HepG2 (cell line): ENCODE data around the gene DGKG. TPM values are rescaled to one million over a fixed set of nuclear protein-coding genes. Genes with fewer than 3 reads are reported as not detected.

Experiments used
- ATAC-seq: fragments of 200-7000 bp; cut with Tn5 transposase; 3 replicates; pipeline ENCODE4 v1.9.1; 2020; ENCODE audit warnings: mild to moderate bottlenecking, moderate library complexity
- BruUV-seq: library from RNA; stranded (reverse); fragments of 400-500 nt; replicated peaks from 2 replicates; lab custom pipeline; 2021; lab: Mats Ljungman, UMichigan
- CTCF ChIA-PET: fragments of 300-600 bp; formaldehyde crosslinking; extraction: SDS; loops from one replicate; lab custom pipeline; 2021; ENCODE audit warnings: low total read pairs, inconsistent platforms, low intra/inter-chr PET ratio; lab: Yijun Ruan, JAX
- POLR2A ChIA-PET: fragments of 350-600 bp; sonication (Branson Sonifier 250); formaldehyde crosslinking; loops from one replicate; lab custom pipeline; 2020; ENCODE audit warnings: antibody characterized with exemption, inconsistent platforms; lab: Yijun Ruan, JAX
- DNase-seq: peaks from one replicate; pipeline ENCODE4 v3.0.0-alpha.2; 2015; ENCODE audit warnings: low spot score
- FAIRE-seq: peaks from 3 replicates; lab custom pipeline; 2011; peaks lifted over from hg19 to GRCh38; lab: Jason Lieb, UNC
- H2AFZ ChIP-seq: one replicate; pipeline ENCODE4 v1.6.1; 2011; ENCODE audit warnings: low read length, inconsistent platforms
- H3K27ac ChIP-seq: fragments of 300-600 bp; 3 replicates; pipeline ENCODE4 v1.8.0; 2011; ENCODE audit warnings: mixed run types, mild to moderate bottlenecking, mixed read lengths, low read length, inconsistent platforms; ENCODE audit not compliant: insufficient read depth; ENCODE audit errors: extremely low read length
- H3K27me3 ChIP-seq, 2 experiments: fragments of 200-600 bp in 1 of 2; 2 replicates in 1 of 2; 3 replicates in 1 of 2; pipeline versions ENCODE4 v1.6.0 to v1.8.0; 2011; ENCODE audit warnings: low read length in 2 of 2, mild to moderate bottlenecking in 2 of 2, moderate library complexity in 2 of 2, inconsistent platforms in 1 of 2; ENCODE audit not compliant: insufficient read depth in 2 of 2, control insufficient read depth in 1 of 2
- H3K36me3 ChIP-seq, 2 experiments: fragments of 200-600 bp in 1 of 2; replicated peaks in 1 of 2; 2 replicates in 1 of 2; 3 replicates in 1 of 2; pipeline versions ENCODE4 v1.5.1 to v1.8.0; 2011; ENCODE audit warnings: low read length in 2 of 2, inconsistent platforms in 1 of 2; ENCODE audit not compliant: insufficient read depth in 2 of 2, control insufficient read depth in 1 of 2
- H3K4me1 ChIP-seq: 2 replicates; pipeline ENCODE4 v1.5.1; 2012; ENCODE audit warnings: low read length, inconsistent platforms; ENCODE audit not compliant: insufficient read depth
- H3K4me2 ChIP-seq: 2 replicates; pipeline ENCODE4 v1.6.0; 2011; ENCODE audit warnings: low read depth, low read length, inconsistent platforms
- H3K4me3 ChIP-seq, 3 experiments: fragments of 200-600 bp in 1 of 3; sonication (generic), shearing (Covaris generic) in 1 of 3; replicated peaks in 1 of 3; 2 replicates each; pipeline ENCODE4 v1.5.1; 2011 to 2016; ENCODE audit warnings: low read length in 3 of 3, inconsistent platforms in 2 of 3, low read depth in 2 of 3, mild to moderate bottlenecking in 2 of 3, control low read depth in 1 of 3, mixed read lengths in 1 of 3; ENCODE audit not compliant: insufficient read depth in 1 of 3
- H3K79me2 ChIP-seq: one replicate; pipeline ENCODE4 v1.6.1; 2011; ENCODE audit warnings: low read length, inconsistent platforms; ENCODE audit not compliant: insufficient read depth
- H3K9ac ChIP-seq: 2 replicates; pipeline ENCODE4 v1.6.0; 2011; ENCODE audit warnings: mild to moderate bottlenecking, low read depth, low read length, inconsistent platforms; ENCODE audit not compliant: insufficient read depth
- H3K9me3 ChIP-seq: 2 replicates; pipeline ENCODE4 v1.5.1; 2012; ENCODE audit warnings: mild to moderate bottlenecking, low read length
- H4K20me1 ChIP-seq: 2 replicates; pipeline ENCODE4 v1.6.0; 2011; ENCODE audit warnings: inconsistent platforms, mild to moderate bottlenecking, low read length, moderate library complexity; ENCODE audit not compliant: insufficient read depth
- FOXO1 ChIP-seq: sonication (generic); formaldehyde crosslinking; IDR thresholded peaks from 2 replicates; pipeline ENCODE4 v1.4.0; 2020; ENCODE audit warnings: missing genetic modification reagents
- GTF3A ChIP-seq: sonication (generic); formaldehyde crosslinking; conservative IDR thresholded peaks from 2 replicates; pipeline ENCODE4 v1.4.0; 2020; ENCODE audit warnings: mild to moderate bottlenecking, missing genetic modification reagents
- MAF1 ChIP-seq: sonication (generic); formaldehyde crosslinking; IDR thresholded peaks from 2 replicates; pipeline ENCODE4 v1.5.0; 2020; ENCODE audit warnings: missing genetic modification reagents, borderline replicate concordance
- POGZ ChIP-seq: sonication (generic); formaldehyde crosslinking; IDR thresholded peaks from 2 replicates; pipeline ENCODE4 v1.4.0; 2020; ENCODE audit warnings: mild to moderate bottlenecking, missing genetic modification reagents
- POLR2AphosphoS2 ChIP-seq: IDR thresholded peaks from 2 replicates; pipeline ENCODE4 v1.6.1; 2011; ENCODE audit warnings: low read depth, low read length, improper control_type of control experiment
- RELA ChIP-seq: sonication (generic); formaldehyde crosslinking; IDR thresholded peaks from 2 replicates; pipeline ENCODE4 v1.4.0; 2020; ENCODE audit warnings: missing genetic modification reagents
- RNF2 ChIP-seq: fragments of 450-650 bp; conservative IDR thresholded peaks from 2 replicates; pipeline ENCODE4 v1.6.1; 2016; ENCODE audit warnings: low read depth
- ZBTB10 ChIP-seq: sonication (generic); formaldehyde crosslinking; IDR thresholded peaks from 2 replicates; pipeline ENCODE4 v1.4.0; 2020; ENCODE audit warnings: missing genetic modification reagents, borderline replicate concordance
- ZFP41 ChIP-seq: sonication (generic); formaldehyde crosslinking; IDR thresholded peaks from 2 replicates; pipeline ENCODE4 v1.4.0; 2020; ENCODE audit warnings: mild to moderate bottlenecking, missing genetic modification reagents, borderline replicate concordance
- ZNF136 ChIP-seq: sonication (generic); formaldehyde crosslinking; IDR thresholded peaks from 2 replicates; pipeline ENCODE4 v1.8.1; 2022; ENCODE audit warnings: low read depth, mild to moderate bottlenecking, moderate library complexity, missing genetic modification reagents
- ZNF280D ChIP-seq: sonication (generic); formaldehyde crosslinking; IDR thresholded peaks from 2 replicates; pipeline ENCODE4 v1.5.1; 2020; ENCODE audit warnings: mild to moderate bottlenecking, missing genetic modification reagents
- ZNF446 ChIP-seq: sonication (generic); formaldehyde crosslinking; IDR thresholded peaks from 2 replicates; pipeline ENCODE4 v1.5.0; 2020; ENCODE audit warnings: mild to moderate bottlenecking, missing genetic modification reagents
- ZNF572 ChIP-seq: sonication (generic); formaldehyde crosslinking; IDR thresholded peaks from 2 replicates; pipeline ENCODE4 v1.5.1; 2020; ENCODE audit warnings: mild to moderate bottlenecking, missing genetic modification reagents
- ZNF619 ChIP-seq: sonication (generic); formaldehyde crosslinking; IDR thresholded peaks from 2 replicates; pipeline ENCODE4 v1.4.0; 2020; ENCODE audit warnings: mild to moderate bottlenecking, missing genetic modification reagents
- ZNF761 ChIP-seq: sonication (generic); formaldehyde crosslinking; conservative IDR thresholded peaks from 2 replicates; pipeline ENCODE4 v1.4.0; 2020; ENCODE audit warnings: mild to moderate bottlenecking, missing genetic modification reagents
- WGBS: methylation state at CpG from one replicate; pipeline ENCODE4 v1.1.6; 2017; ENCODE audit warnings: low lambda C conversion rate; 5-methylcytosine and 5-hydroxymethylcytosine counted together
- in situ Hi-C: cut with HindIII; loops from 2 replicates; pipeline ENCODE4 v1.10.0; 2017; ENCODE audit warnings: low pct_unique_long_range_greater_than_20kb; ENCODE audit not compliant: extremely low pct_ligation_motif_present
- intact Hi-C: fragments of 100-400 bp; cut with micrococcal nuclease; formaldehyde crosslinking; loops from one replicate; pipeline ENCODE4 v1.10.0; 2022; ENCODE audit not compliant: unreplicated experiment
- polyA plus RNA-seq, 8 experiments: library from polyadenylated mRNA; depleted of rRNA in 3 of 8; stranded (reverse) in 7 of 8; unstranded in 1 of 8; fragments of >200 nt; fragmentation: Illumina TruSeq in 4 of 8; extraction: Trizol in 4 of 8; gene quantifications; 2 replicates each; pipeline versions ENCODE4 v1.2.1 to v1.2.3, GENCODE V29; 2011 to 2016; ENCODE audit warnings: low read depth in 4 of 8, missing spikeins in 1 of 8, mixed read lengths in 1 of 8; ENCODE audit not compliant: insufficient read depth in 1 of 8
- total RNA-seq, 5 experiments: library from RNA; depleted of rRNA; stranded (reverse); fragments of >200 nt; fragmentation: Illumina TruSeq; extraction: Trizol; gene quantifications; 2 replicates each; pipeline ENCODE4 v1.2.3, GENCODE V29; 2016; ENCODE audit warnings: low read depth in 1 of 5

Gene DGKG
- total and polyA plus RNA-seq, 2 of the 13 experiments (the other 11 are each of a cell fraction or from before 2014, with no cell fraction given), result 3.8 to 6.2 TPM

DNA sequence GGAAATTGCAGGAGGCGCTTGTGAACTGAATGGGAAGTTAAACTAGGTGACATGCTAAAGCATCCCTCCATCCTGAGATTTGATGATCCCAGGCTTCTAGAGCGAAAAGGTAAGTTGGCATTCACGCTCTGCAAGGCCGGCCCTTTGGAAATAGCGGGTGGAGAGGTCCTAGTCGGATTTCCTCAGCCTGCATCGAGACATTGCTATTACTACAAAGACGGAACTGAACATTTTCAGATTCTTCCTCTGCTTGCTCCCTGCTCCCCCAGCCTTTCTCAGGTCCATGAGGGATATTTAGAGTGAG is 77.7 kb downstream of the DGKG start:
- Histone ChIP-seq H3K36me3 (no peaks in the 10 kb centered on the region), H3K79me2 (no peaks in the 10 kb centered on the region), H4K20me1 (no peaks in the 10 kb centered on the region), H3K27me3 (no peaks in the 10 kb centered on the region), H3K4me1 (no peaks in the 10 kb centered on the region), H3K9ac (no peak overlapping the region), H3K27ac (no peak overlapping the region), H3K4me3 (no peak overlapping the region), H2AFZ (no peak overlapping the region), H3K4me2 (no peak overlapping the region), H3K9me3 (no peaks in the 10 kb centered on the region)
- ChIA-PET CTCF (no interaction called here), POLR2A (no interaction called here)
- intact Hi-C loops (no loop called here), in situ Hi-C loops (no loop called here)
- no peak for DNase-seq
- BruUV-seq, result no TSS peak
- 75% methylated on average over 8 of the region's 8 CpGs for WGBS
- no peak for FAIRE-seq
- no peak for ATAC-seq
- TF ChIP-seq ZNF761 (CRISPR knock-in tag), result no peak
- TF ChIP-seq ZNF619 (CRISPR knock-in tag), result no peak
- TF ChIP-seq ZNF136 (CRISPR knock-in tag), result no peak
- no peak for TF ChIP-seq GTF3A (CRISPR knock-in tag)
- TF ChIP-seq ZFP41 (CRISPR knock-in tag), result no peak
- no peak for TF ChIP-seq FOXO1 (CRISPR knock-in tag)
- TF ChIP-seq ZNF280D (CRISPR knock-in tag), result no peak
- TF ChIP-seq RELA (CRISPR knock-in tag), result no peak
- TF ChIP-seq MAF1 (CRISPR knock-in tag), result no peak
- TF ChIP-seq RNF2, result no peak
- no peak for TF ChIP-seq ZBTB10 (CRISPR knock-in tag)
- no peak for TF ChIP-seq ZNF572
- TF ChIP-seq POLR2AphosphoS2, result no peak
- TF ChIP-seq POGZ, result no peak
- no peak for TF ChIP-seq ZNF446 (CRISPR knock-in tag)
